ENCODE measurements around the gene OR10A6.

- no peak for TF ChIP-seq FOS (IDR thresholded peaks at IDR 0.05; ENCODE audit: low read depth, low read length)
- TF ChIP-seq POLR2A (IDR thresholded peaks at IDR 0.05; ENCODE audit: low read depth, low read length): no peak
- TF ChIP-seq CTCF (conservative IDR thresholded peaks at IDR 0.05; ENCODE audit: low read depth, low read length): no peak
- no peak for TF ChIP-seq MXI1 (IDR thresholded peaks at IDR 0.05; ENCODE audit: borderline replicate concordance, low read depth, low read length)
- no peak for TF ChIP-seq RCOR1 (IDR thresholded peaks at IDR 0.05; ENCODE audit: insufficient replicate concordance, low read length)
- no peak for TF ChIP-seq RFX5 (IDR thresholded peaks at IDR 0.05; ENCODE audit: low read depth, low read length)
- TF ChIP-seq SMC3 (IDR thresholded peaks at IDR 0.05; ENCODE audit: low read depth, low read length): no peak
- TF ChIP-seq USF2 (IDR thresholded peaks at IDR 0.05; ENCODE audit: low read depth, low read length): no peak
- no peak for TF ChIP-seq CHD1 (IDR thresholded peaks at IDR 0.05; ENCODE audit: low read depth, low read length)
- TF ChIP-seq BHLHE40 (IDR thresholded peaks at IDR 0.05; ENCODE audit: low read depth, low read length): no peak
- TF ChIP-seq MAZ (IDR thresholded peaks at IDR 0.05; ENCODE audit: borderline replicate concordance, low read depth, low read length): no peak
- no peak for TF ChIP-seq RAD21 (IDR thresholded peaks at IDR 0.05; ENCODE audit: low read length)
These were observed 40.5 kb downstream of the OR10A6 start for GRCh38 chr11:7890417-7891172.

Measured in IMR-90 (cell line).